Measurements from ENCODE around the gene KCNIP3.

GRCh38 chr2:95342556-95343320 is 45.6 kb downstream of the KCNIP3 start:
- TF ChIP-seq CTCF (IDR thresholded peaks at IDR 0.05; ENCODE audit: insufficient read depth, low read depth, low read length): no peak
- no peak for TF ChIP-seq EZH2 (IDR thresholded peaks at IDR 0.05; ENCODE audit: insufficient read depth, low read length)

All from astrocyte (in vitro differentiated cells and primary cell).